ENCODE data around the gene ASS1.

Gene ASS1

GRCh38 chr9:130437011-130437789 is 7.6 kb upstream of the ASS1 start:
- no peak for FAIRE-seq

- no peak for FAIRE-seq
Observed at GRCh38 chr9:130438382-130438981, 6.3 kb upstream of the ASS1 start.

- FAIRE-seq, result no peak
Observed at GRCh38 chr9:130441031-130441430, 3.7 kb upstream of the ASS1 start.

- no peak for FAIRE-seq
Observed at GRCh38 chr9:130442746-130443455, 1.9 kb upstream of the ASS1 start.

- no peak for FAIRE-seq
Observed at GRCh38 chr9:130443456-130443801, 1.3 kb upstream of the ASS1 start.

- no peak for FAIRE-seq
Observed at GRCh38 chr9:130443840-130444492, 795 bp upstream of the ASS1 start.

GRCh38 chr9:130445268-130445983 is 665 bp downstream of the ASS1 start:
- no peak for FAIRE-seq

- FAIRE-seq, result no peak
Observed at GRCh38 chr9:130446101-130446861, 1.5 kb downstream of the ASS1 start.

- no peak for FAIRE-seq
Observed at GRCh38 chr9:130447193-130447816, 2.5 kb downstream of the ASS1 start.

- no peak for FAIRE-seq
Observed at GRCh38 chr9:130448035-130448624, 3.4 kb downstream of the ASS1 start.

- no peak for FAIRE-seq
Observed at GRCh38 chr9:130448771-130449603, 4.2 kb downstream of the ASS1 start.

- FAIRE-seq, result no peak
Observed at GRCh38 chr9:130450344-130451003, 5.7 kb downstream of the ASS1 start.

- no peak for FAIRE-seq
Observed at GRCh38 chr9:130451004-130451390, 6.2 kb downstream of the ASS1 start.

GRCh38 chr9:130451509-130452388 is 7.0 kb downstream of the ASS1 start:
- no peak for FAIRE-seq

GRCh38 chr9:130452835-130453234 is 8.1 kb downstream of the ASS1 start:
- no peak for FAIRE-seq

- no peak for FAIRE-seq
Observed at GRCh38 chr9:130453487-130453886, 8.7 kb downstream of the ASS1 start.

- FAIRE-seq, result no peak
Observed at GRCh38 chr9:130454096-130454811, 9.5 kb downstream of the ASS1 start.

- no peak for FAIRE-seq
Observed at GRCh38 chr9:130454812-130455325, 10.1 kb downstream of the ASS1 start.
